OCI-LY1 (cell line): ENCODE data around the gene DCAF7.

Source experiments
- H2AFZ ChIP-seq: fragments of 200-600 bp; sonication (generic), shearing (Covaris generic); 2 replicates; pipeline ENCODE4 v1.6.0; 2014; ENCODE audit warnings: antibody characterized with exemption, mild to moderate bottlenecking, low read length
- H3F3A ChIP-seq: fragments of 200-600 bp; sonication (generic), shearing (Covaris generic); 2 replicates; pipeline ENCODE4 v1.6.0; 2014; ENCODE audit warnings: mild to moderate bottlenecking, antibody characterized with exemption, low read length, moderate library complexity; ENCODE audit not compliant: insufficient read depth
- H3K27ac ChIP-seq: fragments of 200-600 bp; sonication (generic); 2 replicates; pipeline ENCODE4 v1.5.1; 2014; ENCODE audit warnings: low read length, mixed run types, mild to moderate bottlenecking, low read depth; ENCODE audit not compliant: poor library complexity, severe bottlenecking
- H3K27me3 ChIP-seq: fragments of 200-600 bp; sonication (generic); 2 replicates; pipeline ENCODE4 v1.6.0; 2014; ENCODE audit warnings: antibody characterized with exemption, mild to moderate bottlenecking, low read length, moderate library complexity; ENCODE audit not compliant: insufficient read depth
- H3K36me3 ChIP-seq: fragments of 200-600 bp; sonication (generic); 2 replicates; pipeline ENCODE4 v1.6.1; 2014; ENCODE audit warnings: mild to moderate bottlenecking, antibody characterized with exemption, low read length, moderate library complexity, mixed read lengths; ENCODE audit not compliant: insufficient read depth
- H3K4me1 ChIP-seq: fragments of 200-600 bp; sonication (generic); 2 replicates; pipeline ENCODE4 v1.5.1; 2014; ENCODE audit warnings: mild to moderate bottlenecking, low read length, moderate library complexity; ENCODE audit not compliant: insufficient read depth, severe bottlenecking
- H3K4me2 ChIP-seq: fragments of 200-600 bp; sonication (generic), shearing (Covaris generic); 2 replicates; pipeline ENCODE4 v1.6.1; 2014; ENCODE audit warnings: low read length
- H3K4me3 ChIP-seq: fragments of 200-600 bp; sonication (generic); 2 replicates; pipeline ENCODE4 v1.5.1; 2014; ENCODE audit warnings: low read length, low read depth, mild to moderate bottlenecking, mixed read lengths; ENCODE audit not compliant: poor library complexity, severe bottlenecking
- H3K79me2 ChIP-seq: fragments of 200-600 bp; shearing (Covaris generic); 2 replicates; pipeline ENCODE4 v1.6.1; 2016; ENCODE audit warnings: mixed run types, low read length, mixed read lengths; ENCODE audit not compliant: insufficient read depth
- H3K9ac ChIP-seq: fragments of 200-600 bp; sonication (generic), shearing (Covaris generic); 2 replicates; pipeline ENCODE4 v1.6.1; 2014; ENCODE audit warnings: mild to moderate bottlenecking, low read length, mixed read lengths
- H3K9me2 ChIP-seq: fragments of 200-600 bp; sonication (generic), shearing (Covaris generic); 2 replicates; pipeline ENCODE4 v1.6.1; 2014; ENCODE audit warnings: low read depth, mild to moderate bottlenecking, low read length, mixed read lengths
- H3K9me3 ChIP-seq: fragments of 200-600 bp; shearing (Covaris generic); 2 replicates; pipeline ENCODE4 v1.6.1; 2014; ENCODE audit warnings: low read length, mixed read lengths
- H4K20me1 ChIP-seq: fragments of 200-600 bp; sonication (generic), shearing (Covaris generic); 2 replicates; pipeline ENCODE4 v1.6.0; 2016; ENCODE audit warnings: mild to moderate bottlenecking, low read length; ENCODE audit not compliant: insufficient read depth
- CTCF ChIP-seq: fragments of 200-600 bp; sonication (generic), shearing (Covaris generic); IDR thresholded peaks from 2 replicates; pipeline ENCODE4 v1.5.1; 2017; ENCODE audit warnings: mild to moderate bottlenecking, antibody characterized with exemption, low read length, moderate library complexity, mixed read lengths
- EZH2 ChIP-seq: fragments of 200-600 bp; sonication (generic), shearing (Covaris generic); IDR thresholded peaks from 2 replicates; pipeline ENCODE4 v1.8.0; 2017; ENCODE audit warnings: borderline replicate concordance, mixed run types, mild to moderate bottlenecking, antibody characterized with exemption, low read length, moderate library complexity, mixed read lengths

Gene DCAF7

GRCh38 chr17:63634163-63634562, 83.9 kb downstream of the DCAF7 start:
- no peak overlapping the region for H3K4me2 ChIP-seq
- H3F3A ChIP-seq = no peaks in the 10 kb centered on the region
- no peak overlapping the region for H2AFZ ChIP-seq
- no peak overlapping the region for H3K27ac ChIP-seq
- H3K27me3 ChIP-seq = no peaks in the 10 kb centered on the region
- no peaks in the 10 kb centered on the region for H3K9me2 ChIP-seq
- H3K9me3 ChIP-seq = no peaks in the 10 kb centered on the region
- no peaks in the 10 kb centered on the region for H3K4me1 ChIP-seq
- no peaks in the 10 kb centered on the region for H4K20me1 ChIP-seq
- no peak for TF ChIP-seq EZH2
- no peak for TF ChIP-seq CTCF
- no peak overlapping the region for H3K9ac ChIP-seq
- H3K4me3 ChIP-seq = no peak overlapping the region
- H3K36me3 ChIP-seq = peaks cover 19% of the 10 kb centered on the region; the same call in 1 of the 2 replicates
- H3K79me2 ChIP-seq = no peaks in the 10 kb centered on the region

GRCh38 chr17:63634816-63635215, 84.5 kb downstream of the DCAF7 start:
- Histone ChIP-seq H3K4me3 (no peak overlapping the region), H3K4me1 (no peaks in the 10 kb centered on the region), H2AFZ (no peak overlapping the region), H4K20me1 (no peaks in the 10 kb centered on the region), H3K4me2 (no peak overlapping the region), H3K36me3 (peaks cover 19% of the 10 kb centered on the region; the same call in 1 of the 2 replicates), H3F3A (no peaks in the 10 kb centered on the region), H3K9me3 (no peaks in the 10 kb centered on the region), H3K9me2 (no peaks in the 10 kb centered on the region), H3K9ac (no peak overlapping the region), H3K27me3 (no peaks in the 10 kb centered on the region), H3K79me2 (no peaks in the 10 kb centered on the region), H3K27ac (no peak overlapping the region)
- TF ChIP-seq CTCF (no peak), EZH2 (no peak)

- H3K79me2 ChIP-seq = no peaks in the 10 kb centered on the region
- TF ChIP-seq EZH2 (no peak), CTCF (no peak)
- H3K4me2 ChIP-seq = no peak overlapping the region
- H3K27ac ChIP-seq = no peak overlapping the region
- H3F3A ChIP-seq = no peaks in the 10 kb centered on the region
- peaks cover 19% of the 10 kb centered on the region; the same call in 1 of the 2 replicates for H3K36me3 ChIP-seq
- no peak overlapping the region for H2AFZ ChIP-seq
- H3K27me3 ChIP-seq = no peaks in the 10 kb centered on the region
- no peaks in the 10 kb centered on the region for H3K4me1 ChIP-seq
- H3K4me3 ChIP-seq = no peak overlapping the region
- H4K20me1 ChIP-seq = no peaks in the 10 kb centered on the region
- no peaks in the 10 kb centered on the region for H3K9me2 ChIP-seq
- H3K9me3 ChIP-seq = no peaks in the 10 kb centered on the region
- no peak overlapping the region for H3K9ac ChIP-seq
Measured at GRCh38 chr17:63635290-63635689, 85.0 kb downstream of the DCAF7 start.
